Caki2 (cell line): ENCODE results near the gene TARS2. TPM values are rescaled to one million over a fixed set of nuclear protein-coding genes. Genes with fewer than 3 reads are reported as not detected.

Experiments
- DNase-seq: peaks from one replicate; pipeline ENCODE4 v3.0.0-alpha.2; 2015; ENCODE audit warnings: low read depth
- in situ Hi-C: cut with HindIII; loops from 2 replicates; pipeline ENCODE4 v1.10.0; 2016; ENCODE audit warnings: low sequenced_read_pairs, low pct_unique_long_range_greater_than_20kb, mixed read lengths
- total RNA-seq: library from RNA; depleted of rRNA; stranded (reverse); fragments of >200 nt; shearing (Covaris generic); gene quantifications from 2 replicates; pipeline ENCODE4 v1.2.3, GENCODE V29; 2014; ENCODE audit warnings: low replicate concordance

TARS2 gene
- total RNA-seq, 1 experiment from 2014 or later = 32.8 TPM

GRCh38 chr1:150498342-150498741 lies 11.1 kb downstream of the TARS2 start:
- no peak for DNase-seq
- in situ Hi-C loops = no loop called here

DNA sequence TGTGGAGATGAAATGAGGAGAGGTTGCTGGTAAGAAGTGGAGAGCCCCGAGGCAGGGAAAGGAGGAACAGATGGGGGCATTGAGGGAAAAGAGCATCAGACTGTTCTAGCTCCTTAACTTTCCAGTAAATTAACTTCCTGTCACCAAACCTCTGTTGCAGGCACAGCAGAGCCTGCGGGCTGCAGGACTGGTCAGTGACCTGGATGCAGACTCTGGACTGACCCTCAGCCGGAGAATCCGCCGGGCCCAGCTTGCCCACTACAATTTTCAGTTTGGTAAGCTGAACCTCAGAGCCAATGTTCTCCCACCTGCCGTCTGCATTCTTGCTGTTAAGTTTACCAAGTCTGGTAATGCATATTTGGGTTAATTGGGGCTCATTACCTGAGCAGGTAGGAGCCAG lies 18.2 kb downstream of the TARS2 start:
- in situ Hi-C loops = no loop called here
- no peak for DNase-seq

GRCh38 chr1:150507912-150508864 lies 21.0 kb downstream of the TARS2 start, which contains the start of gene ECM1:
ECM1 (plus strand) TSS chr1:150508109; CDS start chr1:150508210, 101 bp downstream.
- peak; percentile 74 for DNase-seq
- in situ Hi-C loops = no loop called here

DNA sequence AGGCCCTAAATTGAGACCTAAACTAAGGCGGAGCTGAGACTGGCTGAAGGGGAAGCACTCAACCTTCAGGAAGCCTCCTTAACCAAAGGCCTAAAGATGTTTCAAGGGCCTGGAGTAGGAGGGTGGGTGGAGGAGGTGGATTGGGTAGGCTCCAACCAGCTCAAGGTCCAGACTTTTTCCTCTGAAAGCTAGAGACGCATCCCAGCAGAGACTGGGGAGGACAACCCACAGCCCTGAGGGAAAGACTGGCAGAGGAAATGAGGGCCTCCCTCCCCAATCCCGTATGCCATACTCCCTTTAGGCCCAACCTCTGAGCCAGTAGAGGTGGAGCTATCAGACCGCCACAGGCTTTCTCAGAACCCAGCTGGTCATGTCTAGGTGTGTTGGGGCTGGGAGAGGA lies 21.8 kb downstream of the TARS2 start:
- no peak for DNase-seq

GRCh38 chr1:150511551-150511950 lies 24.3 kb downstream of the TARS2 start:
- no peak for DNase-seq
- in situ Hi-C loops = no loop called here

More for the DNA sequence above, 21.8 kb downstream of the TARS2 start:
- in situ Hi-C loops = no loop called here

DNA sequence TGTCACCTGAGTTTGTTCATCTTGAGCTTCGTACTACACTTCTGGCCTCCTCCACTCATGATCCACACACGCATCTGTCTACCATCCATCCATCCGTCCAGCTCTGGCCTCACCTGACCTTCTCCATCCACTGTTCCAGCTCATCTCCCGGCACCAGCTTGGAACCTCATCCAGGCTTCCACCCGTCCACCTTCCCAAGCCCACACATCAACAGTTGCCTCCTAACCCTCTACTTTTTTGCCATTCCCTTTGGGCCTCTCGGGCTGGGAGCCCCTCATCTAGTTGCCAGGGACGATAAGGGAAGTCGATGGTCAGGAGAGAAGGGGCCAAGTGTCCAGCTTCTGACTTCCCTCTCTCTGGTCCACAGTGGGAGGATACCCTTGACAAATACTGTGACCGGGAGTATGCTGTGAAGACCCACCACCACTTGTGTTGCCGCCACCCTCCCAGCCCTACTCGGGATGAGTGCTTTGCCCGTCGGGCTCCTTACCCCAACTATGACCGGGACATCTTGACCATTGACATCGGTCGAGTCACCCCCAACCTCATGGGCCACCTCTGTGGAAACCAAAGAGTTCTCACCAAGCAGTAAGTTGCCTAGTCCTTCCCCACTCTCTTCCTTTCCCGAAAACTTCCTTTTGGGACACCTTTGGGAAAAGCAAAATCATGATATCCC lies 24.9 kb downstream of the TARS2 start:
- in situ Hi-C loops = no loop called here

DNA sequence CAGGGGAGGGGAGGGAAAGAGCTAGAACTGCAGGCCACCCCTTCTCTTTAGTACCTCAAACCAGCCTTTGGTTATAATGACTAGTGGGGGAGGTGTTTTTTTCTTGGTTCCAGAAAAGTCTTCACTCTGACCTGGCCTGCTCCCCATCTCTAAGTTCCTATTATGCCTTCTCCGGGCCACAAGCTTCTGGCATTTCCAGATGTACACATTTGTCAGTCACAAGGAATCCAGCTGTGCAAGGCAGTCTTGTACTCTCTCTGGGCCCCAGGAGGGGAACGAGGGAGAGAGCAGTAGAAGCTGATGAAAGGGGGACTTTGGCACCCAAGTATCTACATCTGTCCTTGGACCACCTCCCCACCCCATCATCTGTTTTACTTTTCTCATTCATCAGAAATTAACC lies 25.6 kb downstream of the TARS2 start:
- no peak for DNase-seq
- in situ Hi-C loops = no loop called here

More for the DNA sequence above, 24.9 kb downstream of the TARS2 start:
- no peak for DNase-seq

DNA sequence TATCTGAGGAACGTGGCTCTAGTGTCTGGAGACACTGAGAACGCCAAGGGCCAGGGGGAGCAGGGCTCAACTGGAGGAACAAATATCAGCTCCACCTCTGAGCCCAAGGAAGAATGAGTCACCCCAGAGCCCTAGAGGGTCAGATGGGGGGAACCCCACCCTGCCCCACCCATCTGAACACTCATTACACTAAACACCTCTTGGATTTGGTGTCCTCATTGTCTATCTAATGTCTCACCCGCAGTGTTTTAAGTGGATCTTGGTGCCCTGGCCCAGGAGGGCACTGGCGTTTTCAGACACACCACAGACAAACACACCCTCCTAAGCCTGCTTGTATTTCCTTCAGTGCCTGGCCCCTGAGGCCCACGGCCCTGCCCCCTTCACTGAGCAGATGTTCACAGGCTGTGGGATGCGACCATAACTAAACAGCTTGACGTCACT lies 26.2 kb downstream of the TARS2 start:
- in situ Hi-C loops = no loop called here
- no peak for DNase-seq

DNA sequence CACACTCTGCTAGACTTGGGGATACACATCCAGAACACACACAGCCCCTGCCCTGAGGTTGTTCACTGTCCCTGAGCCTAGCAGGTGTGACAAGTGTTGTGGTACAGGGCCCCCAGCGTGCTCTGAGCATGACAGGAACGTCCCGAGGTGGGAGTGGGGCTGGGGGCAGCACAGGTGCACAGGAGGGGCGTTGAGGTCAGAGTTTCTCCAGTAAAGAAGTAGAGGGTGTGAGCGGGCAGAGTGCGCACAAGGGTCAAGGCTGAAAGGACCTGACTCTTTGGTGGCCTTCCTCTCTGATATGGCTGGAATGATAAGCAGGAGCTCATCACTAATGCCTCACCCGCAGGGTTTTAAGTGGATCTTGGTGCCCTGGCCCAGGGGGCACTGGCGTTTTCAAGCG lies 27.0 kb downstream of the TARS2 start:
- DNase-seq = no peak
- in situ Hi-C loops = no loop called here

DNA sequence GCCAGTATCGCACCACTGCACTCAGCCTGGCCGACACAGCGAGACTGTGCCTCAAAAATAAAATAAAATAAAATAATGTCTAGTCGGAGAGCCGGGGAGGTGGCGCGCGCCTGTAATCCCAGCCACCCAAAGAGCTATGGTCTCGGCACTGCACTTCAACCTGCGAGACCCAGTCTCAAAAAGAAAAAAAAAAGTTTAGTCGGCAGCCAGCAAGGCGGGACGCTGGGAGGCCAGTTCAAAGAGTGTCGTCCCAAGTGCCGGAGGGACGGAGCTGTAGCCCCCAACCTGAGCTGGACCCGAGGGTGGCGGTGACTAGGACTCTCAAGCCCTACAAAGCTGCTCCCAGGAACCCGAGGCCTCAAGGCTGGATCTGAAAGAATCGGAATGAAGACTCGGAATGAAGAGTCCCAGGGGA lies 27.7 kb downstream of the TARS2 start:
- DNase-seq = no peak
- in situ Hi-C loops = no loop called here

- in situ Hi-C loops = no loop called here
- peak; percentile 95 for DNase-seq
Observed at GRCh38 chr1:150515328-150516049, 28.3 kb downstream of the TARS2 start, which contains the start of gene FALEC. FALEC (plus strand) TSS chr1:150515752.

GRCh38 chr1:150516050-150516591 lies 28.9 kb downstream of the TARS2 start:
- DNase-seq = peak; percentile 34

GRCh38 chr1:150516616-150517015 lies 29.4 kb downstream of the TARS2 start:
- in situ Hi-C loops = no loop called here
- DNase-seq = peak; percentile 15

More at GRCh38 chr1:150516050-150516591, 28.9 kb downstream of the TARS2 start:
- in situ Hi-C loops = no loop called here

DNA sequence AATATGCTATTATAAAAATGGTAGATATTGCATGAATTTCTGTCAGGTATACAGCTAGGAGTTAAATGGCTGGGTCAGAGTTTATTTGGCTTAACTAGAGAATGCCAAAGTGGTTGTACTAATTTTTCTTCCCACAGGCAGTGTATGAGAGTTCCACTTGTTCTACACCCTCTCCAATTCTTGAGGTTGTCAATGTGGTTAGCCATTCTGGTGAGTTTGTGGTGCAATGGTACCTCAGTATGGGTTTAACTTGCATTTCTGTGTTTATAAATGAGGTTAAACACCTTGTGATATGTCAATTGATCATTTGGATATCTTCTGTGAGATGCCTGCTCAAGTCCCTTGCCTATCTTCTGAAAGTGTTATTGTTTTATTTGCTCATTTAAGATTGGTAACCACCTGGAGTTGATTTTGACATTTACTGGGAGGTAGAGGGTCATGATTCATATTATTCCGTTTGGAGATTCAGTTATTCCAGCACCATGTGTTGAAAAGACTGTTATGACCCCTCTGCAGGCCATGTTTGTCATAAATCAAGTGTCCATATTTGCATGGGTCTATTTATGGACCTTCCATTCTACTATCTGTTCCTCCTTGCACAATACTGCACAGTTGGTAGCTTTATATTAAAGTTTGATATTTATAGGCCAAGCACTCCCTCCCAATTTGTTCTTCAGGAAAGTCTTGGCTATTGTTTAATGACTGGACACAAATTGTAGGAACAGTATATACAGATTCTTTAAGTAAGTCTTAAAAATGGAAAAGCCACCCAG lies 34.2 kb downstream of the TARS2 start:
- in situ Hi-C loops = no loop called here
- no peak for DNase-seq

- DNase-seq = no peak
- in situ Hi-C loops = no loop called here
Observed at GRCh38 chr1:150525348-150525747, 38.1 kb downstream of the TARS2 start.

DNA sequence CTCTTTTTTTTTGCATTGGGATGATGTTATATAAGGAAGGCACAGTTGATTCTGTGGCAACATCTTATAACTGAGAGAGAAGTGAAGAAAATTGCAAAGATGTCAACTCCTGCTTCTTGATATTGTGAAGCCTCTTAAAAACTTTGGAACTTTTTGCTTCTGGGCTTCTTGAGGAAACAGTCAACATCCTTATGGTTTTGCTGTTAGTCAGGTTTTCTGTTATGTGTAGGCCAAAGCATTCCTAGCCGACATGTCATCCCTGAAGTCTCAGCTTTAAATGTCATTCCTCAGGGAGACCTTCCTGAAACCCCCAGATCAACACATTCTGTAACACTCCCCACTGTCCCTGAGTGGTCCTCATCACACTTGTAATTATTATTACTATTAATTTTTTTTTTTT lies 41.0 kb downstream of the TARS2 start:
- DNase-seq = no peak
- in situ Hi-C loops = no loop called here

GRCh38 chr1:150529017-150529416 lies 41.8 kb downstream of the TARS2 start:
- DNase-seq = no peak
- in situ Hi-C loops = no loop called here
